ENCODE data around the gene CEACAM6. TPM values are rescaled to one million over a fixed set of nuclear protein-coding genes. Genes with fewer than 3 reads are reported as not detected.

The CEACAM6 gene
- not detected in 2 replicates for total RNA-seq

DNA sequence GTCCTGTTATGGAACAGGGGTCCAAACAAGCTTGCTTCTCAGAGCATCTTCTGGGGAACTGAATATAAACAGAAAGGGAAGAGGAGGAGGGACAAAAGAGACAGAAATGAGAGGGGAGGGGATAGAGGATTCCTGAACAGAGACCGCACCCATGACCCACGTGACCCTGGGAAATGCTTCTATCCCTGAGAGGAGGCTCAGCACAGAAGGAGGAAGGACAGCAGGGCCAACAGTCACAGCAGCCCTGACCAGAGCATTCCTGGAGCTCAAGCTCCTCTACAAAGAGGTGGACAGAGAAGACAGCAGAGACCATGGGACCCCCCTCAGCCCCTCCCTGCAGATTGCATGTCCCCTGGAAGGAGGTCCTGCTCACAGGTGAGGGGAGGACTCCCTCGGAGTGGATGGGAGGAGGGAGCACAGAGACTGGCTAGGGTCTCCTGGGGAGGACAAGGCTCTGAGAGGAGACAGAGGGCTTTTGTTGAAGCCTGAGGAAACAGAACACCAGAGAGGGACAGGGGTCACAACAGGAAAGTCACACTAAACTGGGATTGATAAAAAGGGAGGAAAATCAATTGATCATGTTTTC lies at the start of gene CEACAM6:
CEACAM6 (plus strand) TSS at position 203 of the 586 bp plus-strand sequence; CDS start at position 312, 109 bp downstream.

DNA sequence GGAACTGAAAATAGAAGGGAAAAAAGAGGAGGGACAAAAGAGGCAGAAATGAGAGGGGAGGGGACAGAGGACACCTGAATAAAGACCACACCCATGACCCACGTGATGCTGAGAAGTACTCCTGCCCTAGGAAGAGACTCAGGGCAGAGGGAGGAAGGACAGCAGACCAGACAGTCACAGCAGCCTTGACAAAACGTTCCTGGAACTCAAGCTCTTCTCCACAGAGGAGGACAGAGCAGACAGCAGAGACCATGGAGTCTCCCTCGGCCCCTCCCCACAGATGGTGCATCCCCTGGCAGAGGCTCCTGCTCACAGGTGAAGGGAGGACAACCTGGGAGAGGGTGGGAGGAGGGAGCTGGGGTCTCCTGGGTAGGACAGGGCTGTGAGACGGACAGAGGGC lies 46.8 kb upstream of the CEACAM6 start, which contains the start of gene CEACAM5:
CEACAM5 (plus strand) TSS at position 146 of the 400 bp plus-strand sequence; CDS start at position 252, 106 bp downstream.

DNA sequence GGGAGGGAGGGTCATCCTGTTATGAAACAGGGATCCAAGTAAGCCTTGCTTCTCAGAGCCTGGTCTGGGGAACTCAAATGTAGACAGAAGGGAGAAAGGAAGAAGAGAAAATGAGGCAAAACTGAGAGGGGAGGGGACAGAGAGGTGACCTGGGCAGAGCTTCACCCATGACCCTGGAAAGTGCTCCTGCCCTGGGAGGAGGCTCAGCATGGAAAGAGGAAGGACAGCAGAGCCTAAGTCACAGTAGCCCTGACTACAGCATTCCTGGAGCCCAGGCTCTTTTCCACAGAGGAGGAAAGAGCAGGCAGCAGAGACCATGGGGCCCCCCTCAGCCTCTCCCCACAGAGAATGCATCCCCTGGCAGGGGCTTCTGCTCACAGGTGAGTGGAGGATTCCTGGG lies 41.0 kb downstream of the CEACAM6 start, which contains the start of gene CEACAM3:
CEACAM3 (plus strand) TSS at position 226 of the 400 bp plus-strand sequence; CDS start at position 317, 91 bp downstream.

Other genes starting within 250 kb of the CEACAM6 start
- gene CEACAM21, start 179.4 kb upstream of the CEACAM6 start, total RNA-seq, result not detected in 2 replicates
- not detected in 2 replicates for gene CEACAM4, start 128.5 kb upstream of the CEACAM6 start, total RNA-seq
- gene CEACAM7, start 67.3 kb upstream of the CEACAM6 start, total RNA-seq, result not detected in 2 replicates
- gene CEACAM5, start 46.9 kb upstream of the CEACAM6 start, total RNA-seq, result not detected in 2 replicates
- gene CEACAM3, start 41.1 kb downstream of the CEACAM6 start, total RNA-seq, result not detected in 2 replicates
- gene LYPD4, start 89.2 kb downstream of the CEACAM6 start, total RNA-seq, result not detected in 2 replicates
- not detected in 2 replicates for gene DMRTC2, start 89.5 kb downstream of the CEACAM6 start, total RNA-seq
- gene RPS19, start 104.7 kb downstream of the CEACAM6 start, total RNA-seq, result 2,273 and 2,973 TPM in 2 replicates
- 0.35 TPM in 1 of 2 replicates, not detected in the other for gene CD79A, start 121.7 kb downstream of the CEACAM6 start, total RNA-seq
- 38.1 and 53.3 TPM in 2 replicates for gene ARHGEF1, start 127.7 kb downstream of the CEACAM6 start, total RNA-seq
- 0.23 and 0.77 TPM in 2 replicates for gene ERFL, start 172.9 kb downstream of the CEACAM6 start, total RNA-seq
- 305 and 454 TPM in 2 replicates for gene RABAC1, start 203.8 kb downstream of the CEACAM6 start, total RNA-seq
- gene ATP1A3, start 238.7 kb downstream of the CEACAM6 start, total RNA-seq, result 0.34 TPM in 1 of 2 replicates, not detected in the other